Measurements from ENCODE around the gene SNX30. TPM values are rescaled to one million over a fixed set of nuclear protein-coding genes. Genes with fewer than 3 reads are reported as not detected.

SNX30 gene
- total RNA-seq, 1 experiment from 2014 or later = 32.5 TPM

- POLR2A ChIA-PET (ENCODE audit: unreplicated experiment) = no interaction called here
- Histone ChIP-seq H3K79me2 (ENCODE audit: low read depth) (no peaks in the 10 kb centered on the region), H3K9me2 (ENCODE audit: insufficient read depth) (no peaks in the 10 kb centered on the region), H3K36me3 (ENCODE audit: low read depth) (no peaks in the 10 kb centered on the region), H3K27me3 (ENCODE audit: insufficient read depth, low read depth) (no peaks in the 10 kb centered on the region), H3K27ac (no peak overlapping the region), H2AFZ (no peak overlapping the region), H3K4me2 (no peak overlapping the region), H3K9me3 (ENCODE audit: insufficient read depth, low read depth) (no peaks in the 10 kb centered on the region), H3K4me1 (replicated peaks; ENCODE audit: insufficient read depth) (peaks cover 21% of the 10 kb centered on the region), H4K20me1 (ENCODE audit: insufficient read depth) (no peaks in the 10 kb centered on the region), H3K4me3 (no peak overlapping the region), H3F3A (ENCODE audit: insufficient read depth, low read depth) (peaks cover 16% of the 10 kb centered on the region)
- intact Hi-C loops (cut with micrococcal nuclease; ENCODE audit: unreplicated experiment) = no loop called here
- CTCF ChIA-PET = interaction anchor here (0.5 kb wide), 1 partner anchor 1305 kb away, joined by 3 read pairs; no protein-coding TSS in a partner anchor
- no peak for TF ChIP-seq CTCF (conservative IDR thresholded peaks at IDR 0.05)
- no peak for TF ChIP-seq EZH2 (IDR thresholded peaks at IDR 0.05; ENCODE audit: low read depth)
- DNase-seq = no peak
- no TSS peak for BruUV-seq (replicated peaks)
Observed at GRCh38 chr9:112913326-112913725, 162.8 kb downstream of the SNX30 start.

DNA sequence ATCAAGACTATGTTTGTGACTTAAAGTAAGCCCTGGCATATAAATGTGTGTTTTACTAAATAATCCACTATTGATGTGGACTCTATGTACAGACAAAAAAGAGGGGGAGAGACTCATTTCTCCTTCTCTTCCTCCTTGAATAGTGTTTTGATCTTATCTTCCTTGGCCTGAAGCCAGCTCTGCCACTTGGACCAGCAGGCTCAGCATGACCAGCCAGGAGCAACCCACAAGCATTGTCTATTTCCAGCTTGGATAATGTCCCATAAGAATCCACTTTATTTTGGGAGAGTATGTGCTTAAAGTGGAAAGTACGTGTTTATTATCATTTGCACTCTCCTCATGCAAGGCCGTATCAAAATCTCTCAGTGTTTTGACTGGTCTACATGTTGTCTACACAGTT lies 164.0 kb downstream of the SNX30 start:
- ChIA-PET POLR2A (ENCODE audit: unreplicated experiment) (interaction anchor here (0.6 kb wide), 1 partner anchor 30 kb away, joined by 4 read pairs; no protein-coding TSS in a partner anchor), CTCF (no interaction called here)
- H3K9me2 ChIP-seq (ENCODE audit: insufficient read depth) = no peaks in the 10 kb centered on the region
- H3K9me3 ChIP-seq (ENCODE audit: insufficient read depth, low read depth) = no peaks in the 10 kb centered on the region
- no peak overlapping the region for H2AFZ ChIP-seq
- DNase-seq = peak in 1 of 2 experiments; percentile 20
- H3K4me2 ChIP-seq = no peak overlapping the region
- no TSS peak for BruUV-seq (replicated peaks)
- no peaks in the 10 kb centered on the region for H3K27me3 ChIP-seq (ENCODE audit: insufficient read depth, low read depth)
- no peak overlapping the region for H3K27ac ChIP-seq
- no peaks in the 10 kb centered on the region for H3K36me3 ChIP-seq (ENCODE audit: low read depth)
- H3K4me3 ChIP-seq = no peak overlapping the region
- intact Hi-C loops (cut with micrococcal nuclease; ENCODE audit: unreplicated experiment) = no loop called here
- TF ChIP-seq EZH2 (IDR thresholded peaks at IDR 0.05; ENCODE audit: low read depth) (no peak), CTCF (conservative IDR thresholded peaks at IDR 0.05) (no peak)
- no peaks in the 10 kb centered on the region for H3K79me2 ChIP-seq (ENCODE audit: low read depth)
- H3K4me1 ChIP-seq (replicated peaks; ENCODE audit: insufficient read depth) = peaks cover 26% of the 10 kb centered on the region
- peaks cover 19% of the 10 kb centered on the region for H3F3A ChIP-seq (ENCODE audit: insufficient read depth, low read depth)
- no peaks in the 10 kb centered on the region for H4K20me1 ChIP-seq (ENCODE audit: insufficient read depth)

- no peaks in the 10 kb centered on the region for H3K9me2 ChIP-seq (ENCODE audit: insufficient read depth)
- ChIA-PET POLR2A (ENCODE audit: unreplicated experiment) (interaction anchor here (0.6 kb wide), 1 partner anchor 822 kb away, joined by 3 read pairs; no protein-coding TSS in a partner anchor), CTCF (interaction anchor here (0.5 kb wide), 1 partner anchor 408 kb away, joined by 5 read pairs; no protein-coding TSS in a partner anchor)
- peaks cover 19% of the 10 kb centered on the region for H3F3A ChIP-seq (ENCODE audit: insufficient read depth, low read depth)
- no TSS peak for BruUV-seq (replicated peaks)
- TF ChIP-seq EZH2 (IDR thresholded peaks at IDR 0.05; ENCODE audit: low read depth) (no peak), CTCF (conservative IDR thresholded peaks at IDR 0.05) (no peak)
- H3K4me1 ChIP-seq (replicated peaks; ENCODE audit: insufficient read depth) = peaks cover 26% of the 10 kb centered on the region
- no peaks in the 10 kb centered on the region for H4K20me1 ChIP-seq (ENCODE audit: insufficient read depth)
- H3K27me3 ChIP-seq (ENCODE audit: insufficient read depth, low read depth) = no peaks in the 10 kb centered on the region
- H3K9me3 ChIP-seq (ENCODE audit: insufficient read depth, low read depth) = no peaks in the 10 kb centered on the region
- H3K36me3 ChIP-seq (ENCODE audit: low read depth) = no peaks in the 10 kb centered on the region
- H2AFZ ChIP-seq = no peak overlapping the region
- peak overlapping the region; percentile 56 for H3K4me2 ChIP-seq
- H3K27ac ChIP-seq = no peak overlapping the region
- H3K4me3 ChIP-seq = no peak overlapping the region
- intact Hi-C loops (cut with micrococcal nuclease; ENCODE audit: unreplicated experiment) = no loop called here
- no peaks in the 10 kb centered on the region for H3K79me2 ChIP-seq (ENCODE audit: low read depth)
- peak in 1 of 2 experiments; percentile 88 for DNase-seq
Observed at GRCh38 chr9:112917047-112917986, 166.8 kb downstream of the SNX30 start.
